H1 (cell line): ENCODE results near the gene SELENOS. TPM values are rescaled to one million over a fixed set of nuclear protein-coding genes. Genes with fewer than 3 reads are reported as not detected.
A peak's percentile ranks its signal among the peaks of the same experiment; 100 is the strongest.

ENCODE experiments used
- CTCF ChIA-PET: fragments of 300-600 bp; sonication (Branson Sonifier 250); formaldehyde crosslinking; loops from one replicate; lab custom pipeline; 2021; ENCODE audit not compliant: partially characterized antibody; lab: Charles Lee
- POLR2A ChIA-PET: fragments of 300-600 bp; sonication (Branson Sonifier 250); formaldehyde crosslinking; loops from one replicate; lab custom pipeline; 2021; ENCODE audit warnings: inconsistent platforms; ENCODE audit not compliant: partially characterized antibody; lab: Charles Lee
- DNase-seq, 2 experiments: peaks; one replicate each; pipeline versions ENCODE4 v3.0.0 to v3.0.0-alpha.2; 2010 to 2022; ENCODE audit warnings: low spot score in 2 of 2, low read depth in 1 of 2, mixed read lengths in 1 of 2
- FAIRE-seq: peaks from 2 replicates; lab custom pipeline; 2011; peaks lifted over from hg19 to GRCh38; lab: Jason Lieb, UNC
- H2AFZ ChIP-seq: 2 replicates; pipeline ENCODE4 v1.8.1; 2012; ENCODE audit warnings: low read length, inconsistent platforms
- H2AK5ac ChIP-seq: 2 replicates; pipeline ENCODE4 v1.6.1; 2013; ENCODE audit warnings: low read depth, low read length
- H2BK120ac ChIP-seq: replicated peaks from 2 replicates; pipeline ENCODE3; 2013; ENCODE audit warnings: low read depth, low read length, inconsistent platforms
- H2BK12ac ChIP-seq: 2 replicates; pipeline ENCODE4 v1.6.1; 2013; ENCODE audit warnings: low read depth, low read length
- H2BK15ac ChIP-seq: 2 replicates; pipeline ENCODE4 v1.6.1; 2013; ENCODE audit warnings: low read length
- H2BK20ac ChIP-seq: 2 replicates; pipeline ENCODE4 v1.6.1; 2013; ENCODE audit warnings: low read length
- H2BK5ac ChIP-seq: 2 replicates; pipeline ENCODE4 v1.6.1; 2013; ENCODE audit warnings: low read depth, low read length
- H3K14ac ChIP-seq: 2 replicates; pipeline ENCODE4 v1.6.1; 2013; ENCODE audit warnings: inconsistent platforms; ENCODE audit not compliant: insufficient read length
- H3K18ac ChIP-seq: 2 replicates; pipeline ENCODE4 v1.6.1; 2013; ENCODE audit warnings: low read length; ENCODE audit errors: extremely low read depth
- H3K23ac ChIP-seq: 2 replicates; pipeline ENCODE4 v1.6.1; 2013; ENCODE audit warnings: inconsistent platforms; ENCODE audit not compliant: insufficient read length
- H3K23me2 ChIP-seq: 2 replicates; pipeline ENCODE4 v1.6.1; 2013; ENCODE audit warnings: low read depth, low read length
- H3K27ac ChIP-seq: 2 replicates; pipeline ENCODE4 v1.6.1; 2011; ENCODE audit warnings: low read depth, low read length, inconsistent platforms
- H3K27me3 ChIP-seq, 4 experiments: replicated peaks in 1 of 4; 1 replicate in 1 of 4; 2 replicates in 3 of 4; pipeline versions ENCODE4 v1.6.1 to v1.8.1; 2011 to 2013; ENCODE audit warnings: low read length in 3 of 4, mild to moderate bottlenecking in 3 of 4, inconsistent platforms in 2 of 4, mixed read lengths in 2 of 4, moderate library complexity in 1 of 4; ENCODE audit not compliant: control insufficient read depth in 3 of 4, insufficient read depth in 3 of 4; ENCODE audit errors: extremely low read depth in 1 of 4
- H3K36me3 ChIP-seq, 4 experiments: 2 replicates each; pipeline versions ENCODE4 v1.6.1 to v1.8.1; 2011 to 2013; ENCODE audit warnings: mild to moderate bottlenecking in 4 of 4, low read length in 3 of 4, moderate library complexity in 2 of 4, control low read depth in 1 of 4, inconsistent platforms in 1 of 4; ENCODE audit not compliant: insufficient read depth in 4 of 4, control insufficient read depth in 2 of 4
- H3K4ac ChIP-seq: replicated peaks from 2 replicates; pipeline ENCODE3; 2013; ENCODE audit warnings: low read length, low read depth, mixed read lengths, inconsistent platforms; ENCODE audit not compliant: insufficient read length
- H3K4me1 ChIP-seq, 4 experiments: replicated peaks in 1 of 4; 1 replicate in 1 of 4; 2 replicates in 3 of 4; pipeline versions ENCODE4 v1.6.1 to v1.8.1; 2011 to 2013; ENCODE audit warnings: low read length in 3 of 4, inconsistent platforms in 2 of 4, mixed read lengths in 1 of 4; ENCODE audit not compliant: insufficient read depth in 4 of 4, control insufficient read depth in 3 of 4
- H3K4me2 ChIP-seq, 2 experiments: 2 replicates each; pipeline versions ENCODE4 v1.6.1 to v1.8.1; 2011 to 2013; ENCODE audit warnings: low read depth in 2 of 2, low read length in 2 of 2, control low read depth in 1 of 2, inconsistent platforms in 1 of 2, mild to moderate bottlenecking in 1 of 2; ENCODE audit not compliant: insufficient read depth in 1 of 2
- H3K4me3 ChIP-seq, 4 experiments: fragments of 200-600, 300-600 bp in 1 of 4; sonication (generic), shearing (Covaris generic), sonication (Bioruptor Twin) in 1 of 4; 2 replicates each; pipeline versions ENCODE4 v1.5.1 to v1.8.1; 2011 to 2016; ENCODE audit warnings: low read length in 4 of 4, low read depth in 3 of 4, control low read depth in 2 of 4, inconsistent platforms in 2 of 4, mild to moderate bottlenecking in 2 of 4, mixed read lengths in 1 of 4, moderate library complexity in 1 of 4; ENCODE audit not compliant: insufficient read depth in 2 of 4; ENCODE audit errors: extremely low read depth in 1 of 4
- H3K56ac ChIP-seq: replicated peaks from 2 replicates; pipeline ENCODE3; 2013; ENCODE audit warnings: low read depth, mild to moderate bottlenecking, mixed read lengths, low read length, inconsistent platforms; ENCODE audit not compliant: insufficient read length
- H3K79me1 ChIP-seq: 2 replicates; pipeline ENCODE4 v1.6.1; 2013; ENCODE audit warnings: low read depth, low read length, control low read depth
- H3K79me2 ChIP-seq, 2 experiments: 2 replicates each; pipeline versions ENCODE4 v1.6.1 to v1.8.1; 2012 to 2013; ENCODE audit warnings: low read length in 2 of 2, mild to moderate bottlenecking in 2 of 2, inconsistent platforms in 1 of 2; ENCODE audit not compliant: insufficient read depth in 2 of 2, control insufficient read depth in 1 of 2
- H3K9ac ChIP-seq, 4 experiments: replicated peaks in 1 of 4; 1 replicate in 1 of 4; 2 replicates in 3 of 4; pipeline versions ENCODE4 v1.6.1 to v1.8.1; 2011 to 2013; ENCODE audit warnings: low read depth in 3 of 4, low read length in 3 of 4, control low read depth in 2 of 4, mild to moderate bottlenecking in 2 of 4, moderate library complexity in 2 of 4, inconsistent platforms in 1 of 4; ENCODE audit errors: extremely low read depth in 1 of 4
- H3K9me3 ChIP-seq, 2 experiments: 2 replicates each; pipeline versions ENCODE4 v1.6.1 to v1.8.1; 2012 to 2013; ENCODE audit warnings: mild to moderate bottlenecking in 2 of 2, moderate library complexity in 2 of 2, control low read depth in 1 of 2, inconsistent platforms in 1 of 2, low read depth in 1 of 2, low read length in 1 of 2, mixed read lengths in 1 of 2; ENCODE audit not compliant: insufficient read depth in 2 of 2
- H4K20me1 ChIP-seq, 2 experiments: replicated peaks in 1 of 2; 2 replicates each; pipeline versions ENCODE3 to v1.8.1; 2011 to 2013; ENCODE audit warnings: inconsistent platforms in 2 of 2, low read length in 2 of 2, mild to moderate bottlenecking in 1 of 2; ENCODE audit not compliant: insufficient read depth in 2 of 2, control insufficient read depth in 1 of 2
- H4K5ac ChIP-seq: 2 replicates; pipeline ENCODE4 v1.6.1; 2013; ENCODE audit warnings: low read length, low read depth, mixed read lengths, inconsistent platforms; ENCODE audit not compliant: insufficient read length
- H4K8ac ChIP-seq: 2 replicates; pipeline ENCODE4 v1.8.0; 2013; ENCODE audit warnings: mild to moderate bottlenecking, moderate library complexity, low read length, inconsistent platforms; ENCODE audit not compliant: insufficient read depth; ENCODE audit errors: extremely low read depth
- H4K91ac ChIP-seq: replicated peaks from 2 replicates; pipeline ENCODE3; 2013; ENCODE audit warnings: low read length, mixed read lengths, inconsistent platforms; ENCODE audit not compliant: insufficient read length
- WGBS, 2 experiments: shearing (Covaris generic) in 1 of 2; methylation state at CpG; one replicate each; pipeline versions ENCODE4 v1.1.6 to v1.1.7; 2013 to 2015; ENCODE audit warnings: low lambda C conversion rate in 2 of 2, mixed read lengths in 2 of 2, inconsistent platforms in 1 of 2, low coverage in 1 of 2, missing lambda C conversion rate in 1 of 2; ENCODE audit not compliant: insufficient replicate concordance in 2 of 2, insufficient coverage in 1 of 2, insufficient read length in 1 of 2; ENCODE audit errors: extremely low coverage in 1 of 2, missing lambda C conversion rate in 1 of 2; 5-methylcytosine and 5-hydroxymethylcytosine counted together
- polyA plus RNA-seq, 7 experiments: library from polyadenylated mRNA; depleted of rRNA in 3 of 7; stranded (reverse) in 5 of 7; unstranded in 2 of 7; fragments of >200 nt in 5 of 7; fragments of 200-250 nt in 2 of 7; gene quantifications; 1 replicate in 5 of 7; 2 replicates in 1 of 7; 4 replicates in 1 of 7; pipeline versions ENCODE4 v1.2.1 to v1.2.3, GENCODE V29; 2011 to 2013; ENCODE audit warnings: missing spikeins in 2 of 7, mixed read lengths in 2 of 7
- total RNA-seq: library from RNA; stranded (reverse); fragmentation: NEBNext Ultra II Directional; extraction: Animal tissue kit (Norgen Biotek cat#: 25700); gene quantifications from 2 replicates; pipeline ENCODE4 v1.2.1, GENCODE V29; 2021
- TF ChIP-seq, protein P1 (sequence below): IDR thresholded peaks from 2 replicates; pipeline ENCODE4 v1.6.1; 2012; ENCODE audit warnings: low read length, inconsistent platforms

Gene SELENOS
- total and polyA plus RNA-seq, 2 of the 8 experiments (the other 6 are each of a cell fraction or from before 2014, with no cell fraction given): 45.1 to 46.0 TPM

DNA sequence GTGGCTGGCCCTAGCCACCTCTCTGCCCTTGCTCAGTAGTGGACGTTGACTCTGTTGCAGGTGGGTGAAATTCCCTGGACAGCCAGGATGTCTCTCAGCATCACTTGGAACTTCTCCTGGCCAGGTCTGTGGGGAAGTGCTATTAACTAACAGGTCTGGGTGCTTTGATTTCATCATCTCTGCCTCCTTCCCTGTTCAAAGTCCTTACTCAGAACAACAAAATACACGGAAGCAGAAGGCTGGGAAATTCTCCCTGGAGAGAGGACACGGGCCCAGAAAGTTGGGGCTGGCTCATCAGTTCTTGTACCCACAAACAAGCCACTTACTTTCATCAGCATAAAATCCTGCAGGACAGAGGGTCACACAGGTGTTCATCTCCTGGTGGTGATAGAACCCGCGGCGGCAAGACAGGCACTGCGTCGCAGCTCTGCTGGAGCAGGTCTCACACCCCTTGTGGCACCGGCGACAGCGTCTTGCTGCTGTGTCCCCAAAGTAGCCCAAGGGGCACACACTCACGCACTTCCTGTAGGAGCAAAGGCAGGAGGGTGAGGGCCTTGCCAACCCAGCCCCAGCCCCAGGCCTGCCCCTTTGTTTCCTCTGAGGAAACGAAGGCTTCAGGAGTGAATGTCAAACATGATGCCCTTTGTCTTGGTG lies 47.4 kb upstream of the SELENOS start:
- H3K36me3 ChIP-seq: no peaks in the 10 kb centered on the region
- H2BK5ac ChIP-seq: no peak overlapping the region
- no peak overlapping the region for H3K18ac ChIP-seq
- no peak overlapping the region for H3K56ac ChIP-seq
- no peak overlapping the region for H3K4ac ChIP-seq
- H2AFZ ChIP-seq: no peak overlapping the region
- TF ChIP-seq, protein P1, sequence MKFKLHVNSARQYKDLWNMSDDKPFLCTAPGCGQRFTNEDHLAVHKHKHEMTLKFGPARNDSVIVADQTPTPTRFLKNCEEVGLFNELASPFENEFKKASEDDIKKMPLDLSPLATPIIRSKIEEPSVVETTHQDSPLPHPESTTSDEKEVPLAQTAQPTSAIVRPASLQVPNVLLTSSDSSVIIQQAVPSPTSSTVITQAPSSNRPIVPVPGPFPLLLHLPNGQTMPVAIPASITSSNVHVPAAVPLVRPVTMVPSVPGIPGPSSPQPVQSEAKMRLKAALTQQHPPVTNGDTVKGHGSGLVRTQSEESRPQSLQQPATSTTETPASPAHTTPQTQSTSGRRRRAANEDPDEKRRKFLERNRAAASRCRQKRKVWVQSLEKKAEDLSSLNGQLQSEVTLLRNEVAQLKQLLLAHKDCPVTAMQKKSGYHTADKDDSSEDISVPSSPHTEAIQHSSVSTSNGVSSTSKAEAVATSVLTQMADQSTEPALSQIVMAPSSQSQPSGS: no peak
- TF ChIP-seq, all 59 proteins: peak for 0
- Histone ChIP-seq H3K27me3 (peaks cover 0 to 7% (median 2%) of the 10 kb centered on the region in 4 experiments; a peak in 5 of 7 replicates), H3K4me3 (no peak overlapping the region), H3K23me2 (no peaks in the 10 kb centered on the region), H2AK5ac (no peak overlapping the region), H4K20me1 (no peaks in the 10 kb centered on the region), H3K9me3 (no peaks in the 10 kb centered on the region), H3K23ac (no peak overlapping the region), H4K8ac (0 out of 2 replicates have a peak overlapping the region, but pooled peaks have one; percentile 32), H4K5ac (no peak overlapping the region), H3K79me1 (no peaks in the 10 kb centered on the region), H4K91ac (no peak overlapping the region), H3K27ac (no peak overlapping the region), H2BK15ac (no peak overlapping the region), H3K4me1 (peaks cover 0 to 3% (median 1%) of the 10 kb centered on the region in 4 experiments; a peak in 1 of 7 replicates), H2BK20ac (no peak overlapping the region), H2BK120ac (no peak overlapping the region), H3K4me2 (no peak overlapping the region), H3K9ac (no peak overlapping the region), H3K14ac (no peak overlapping the region), H2BK12ac (no peak overlapping the region), H3K79me2 (no peaks in the 10 kb centered on the region)
- POLR2A ChIA-PET: no interaction called here
- no peak for FAIRE-seq
- CTCF ChIA-PET: interaction anchor here (0.9 to 1.7 kb wide), 5 partner anchors 17 to 316 kb away, joined by 3 to 4 read pairs (median 3); no protein-coding TSS in a partner anchor
- DNase-seq: no peak
- 85% methylated on average over 13 of the region's 13 CpGs; no CpG with 5 or more reads in 1 of the 2 experiments for WGBS, 2 experiments
